ENCODE measurements around the gene SIDT1.
"Not testable (repeated sequence)": the region's sequence is repeated elsewhere in the genome, so short reads cannot be mapped to it uniquely, and the experiment has no call there.

SIDT1 gene

GRCh38 chr3:113600418-113601182 is 68.2 kb downstream of the SIDT1 start:
- DNase-seq = no peak

- DNase-seq = no peak
Measured at GRCh38 chr3:113601240-113601639, 68.9 kb downstream of the SIDT1 start.

- no peak for DNase-seq
Measured at GRCh38 chr3:113602256-113602655, 69.9 kb downstream of the SIDT1 start.

- no peak for DNase-seq
Measured at GRCh38 chr3:113602836-113603235, 70.5 kb downstream of the SIDT1 start.

- DNase-seq = no peak
Measured at GRCh38 chr3:113606539-113607218, 74.3 kb downstream of the SIDT1 start.

GRCh38 chr3:113607219-113607596 is 74.9 kb downstream of the SIDT1 start:
- DNase-seq = no peak

- DNase-seq = peak; percentile 50 to 56
Measured at GRCh38 chr3:113614402-113614801, 82.0 kb downstream of the SIDT1 start.

- DNase-seq = no peak
Measured at GRCh38 chr3:113615976-113616375, 83.6 kb downstream of the SIDT1 start.

GRCh38 chr3:113617726-113618125 is 85.4 kb downstream of the SIDT1 start:
- DNase-seq = no peak

- peak; percentile 21 to 23 for DNase-seq
Measured at GRCh38 chr3:113620091-113620490, 87.7 kb downstream of the SIDT1 start.

- DNase-seq = no peak
Measured at GRCh38 chr3:113623324-113623723, 91.0 kb downstream of the SIDT1 start.

GRCh38 chr3:113623811-113624210 is 91.5 kb downstream of the SIDT1 start:
- no peak for DNase-seq

- DNase-seq = peak; percentile 29 to 47
Measured at GRCh38 chr3:113625834-113626233, 93.5 kb downstream of the SIDT1 start.

GRCh38 chr3:113626503-113627371 is 94.4 kb downstream of the SIDT1 start:
- DNase-seq = peak; percentile 74 to 81

- no peak for DNase-seq
Measured at GRCh38 chr3:113628316-113628715, 96.0 kb downstream of the SIDT1 start.

GRCh38 chr3:113628788-113629187 is 96.4 kb downstream of the SIDT1 start:
- no peak for DNase-seq

GRCh38 chr3:113629584-113630421 is 97.4 kb downstream of the SIDT1 start:
- no peak for DNase-seq

GRCh38 chr3:113630956-113631542 is 98.7 kb downstream of the SIDT1 start:
- DNase-seq = peak; percentile 15 to 37

GRCh38 chr3:113631573-113631972 is 99.2 kb downstream of the SIDT1 start:
- no peak for DNase-seq

GRCh38 chr3:113634782-113635474 is 102.6 kb downstream of the SIDT1 start:
- DNase-seq = no peak

GRCh38 chr3:113636034-113636433 is 103.7 kb downstream of the SIDT1 start:
- DNase-seq = not testable (repeated sequence)
